Panc1 (cell line): ENCODE data around the gene GRIN3B. TPM values are rescaled to one million over a fixed set of nuclear protein-coding genes. Genes with fewer than 3 reads are reported as not detected.

Source experiments
- ATAC-seq: fragments of 200-7000 bp; cut with Tn5 transposase; 2 replicates; pipeline ENCODE4 v1.9.1; 2020; ENCODE audit warnings: mild to moderate bottlenecking, moderate library complexity
- BruUV-seq: library from RNA; stranded (reverse); fragments of 400-500 nt; replicated peaks from 2 replicates; lab custom pipeline; 2021; lab: Mats Ljungman, UMichigan
- CTCF ChIA-PET: fragments of 300-600 bp; sonication (Branson Sonifier 250); formaldehyde crosslinking; loops from one replicate; lab custom pipeline; 2022; ENCODE audit warnings: antibody characterized with exemption; lab: Charles Lee
- POLR2A ChIA-PET: fragments of 300-600 bp; sonication (Branson Sonifier 250); formaldehyde crosslinking; loops from one replicate; lab custom pipeline; 2022; ENCODE audit warnings: antibody characterized with exemption; lab: Charles Lee
- DNase-seq: peaks from one replicate; pipeline ENCODE4 v3.0.0-alpha.2; 2010; ENCODE audit warnings: low read depth, low spot score
- H3K27ac ChIP-seq: 2 replicates; pipeline ENCODE4 v1.5.1; 2011; ENCODE audit warnings: mild to moderate bottlenecking, low read length, inconsistent platforms
- H3K27me3 ChIP-seq: fragments of 200-500 bp; sonication (Bioruptor generic); 2 replicates; pipeline ENCODE4 v1.6.0; 2014; ENCODE audit warnings: low read length, inconsistent platforms; ENCODE audit not compliant: control insufficient read depth, insufficient read depth
- H3K36me3 ChIP-seq: fragments of 200-500 bp; sonication (Bioruptor generic); 2 replicates; pipeline ENCODE4 v1.5.1; 2014; ENCODE audit warnings: inconsistent platforms, mild to moderate bottlenecking, low read length, moderate library complexity; ENCODE audit not compliant: control insufficient read depth, insufficient read depth
- H3K4me1 ChIP-seq: 2 replicates; pipeline ENCODE4 v1.5.1; 2011; ENCODE audit warnings: inconsistent platforms, mild to moderate bottlenecking, low read length, moderate library complexity; ENCODE audit not compliant: control insufficient read depth, insufficient read depth
- H3K4me3 ChIP-seq, 2 experiments: 2 replicates each; pipeline ENCODE4 v1.5.1; 2011 to 2012; ENCODE audit warnings: low read depth in 2 of 2, low read length in 2 of 2, mild to moderate bottlenecking in 2 of 2, inconsistent platforms in 1 of 2, moderate library complexity in 1 of 2
- H3K9me3 ChIP-seq: fragments of 200-500 bp; sonication (Bioruptor generic); 2 replicates; pipeline ENCODE4 v1.5.1; 2014; ENCODE audit warnings: low read depth, mild to moderate bottlenecking, inconsistent platforms, low read length, moderate library complexity; ENCODE audit not compliant: control insufficient read depth, insufficient read depth
- CTCF ChIP-seq: fragments of 450-650 bp; IDR thresholded peaks from 2 replicates; pipeline ENCODE4 v1.5.1; 2017; ENCODE audit warnings: mild to moderate bottlenecking
- POLR2AphosphoS5 ChIP-seq: IDR thresholded peaks from 2 replicates; pipeline ENCODE4 v1.6.1; 2012; ENCODE audit warnings: mild to moderate bottlenecking, low read depth, low read length, moderate library complexity
- SIN3A ChIP-seq: IDR thresholded peaks from 2 replicates; pipeline ENCODE4 v1.6.1; 2012; ENCODE audit warnings: low read depth, mild to moderate bottlenecking, low read length, moderate library complexity, borderline replicate concordance; ENCODE audit not compliant: insufficient read depth
- TCF7L2 ChIP-seq: IDR thresholded peaks from 2 replicates; pipeline ENCODE4 v1.6.1; 2011; ENCODE audit warnings: mild to moderate bottlenecking, low read depth, low read length, inconsistent platforms
- in situ Hi-C: cut with HindIII; loops from 2 replicates; pipeline ENCODE4 v1.10.0; 2016; ENCODE audit warnings: low sequenced_read_pairs, low pct_unique_long_range_greater_than_20kb
- intact Hi-C: fragments of 100-400 bp; cut with micrococcal nuclease; formaldehyde crosslinking; loops from one replicate; pipeline ENCODE4 v1.10.0; 2022; ENCODE audit not compliant: unreplicated experiment
- total RNA-seq: library from RNA; stranded (reverse); gene quantifications from one replicate; pipeline ENCODE4 v1.2.1, GENCODE V29; 2021; ENCODE audit not compliant: unreplicated experiment
- TF ChIP-seq, protein P1 (sequence below), 2 experiments: IDR thresholded peaks; 2 replicates each; pipeline ENCODE4 v1.6.1; 2011 to 2012; ENCODE audit warnings: low read depth in 2 of 2, control low read depth in 1 of 2, low read length in 1 of 2, mild to moderate bottlenecking in 1 of 2, moderate library complexity in 1 of 2; ENCODE audit not compliant: insufficient read depth in 1 of 2

The GRIN3B gene
- total RNA-seq, 1 experiment from 2014 or later = 4.6 TPM

- CTCF ChIA-PET = interaction anchor here (0.7 kb wide), 1 partner anchor 190 kb away, joined by 4 read pairs; no protein-coding TSS in a partner anchor
- Histone ChIP-seq H3K27ac (no peak overlapping the region), H3K9me3 (no peaks in the 10 kb centered on the region), H3K4me1 (no peaks in the 10 kb centered on the region), H3K36me3 (no peaks in the 10 kb centered on the region), H3K4me3 (no peak overlapping the region), H3K27me3 (no peaks in the 10 kb centered on the region)
- BruUV-seq = no TSS peak
- DNase-seq (no peak), ATAC-seq (no peak)
- POLR2A ChIA-PET = interaction anchor here (0.5 kb wide), 1 partner anchor 11 kb away, joined by 6 read pairs; no protein-coding TSS in a partner anchor
- intact Hi-C loops (no loop called here), in situ Hi-C loops (no loop called here)
- TF ChIP-seq, protein P1, sequence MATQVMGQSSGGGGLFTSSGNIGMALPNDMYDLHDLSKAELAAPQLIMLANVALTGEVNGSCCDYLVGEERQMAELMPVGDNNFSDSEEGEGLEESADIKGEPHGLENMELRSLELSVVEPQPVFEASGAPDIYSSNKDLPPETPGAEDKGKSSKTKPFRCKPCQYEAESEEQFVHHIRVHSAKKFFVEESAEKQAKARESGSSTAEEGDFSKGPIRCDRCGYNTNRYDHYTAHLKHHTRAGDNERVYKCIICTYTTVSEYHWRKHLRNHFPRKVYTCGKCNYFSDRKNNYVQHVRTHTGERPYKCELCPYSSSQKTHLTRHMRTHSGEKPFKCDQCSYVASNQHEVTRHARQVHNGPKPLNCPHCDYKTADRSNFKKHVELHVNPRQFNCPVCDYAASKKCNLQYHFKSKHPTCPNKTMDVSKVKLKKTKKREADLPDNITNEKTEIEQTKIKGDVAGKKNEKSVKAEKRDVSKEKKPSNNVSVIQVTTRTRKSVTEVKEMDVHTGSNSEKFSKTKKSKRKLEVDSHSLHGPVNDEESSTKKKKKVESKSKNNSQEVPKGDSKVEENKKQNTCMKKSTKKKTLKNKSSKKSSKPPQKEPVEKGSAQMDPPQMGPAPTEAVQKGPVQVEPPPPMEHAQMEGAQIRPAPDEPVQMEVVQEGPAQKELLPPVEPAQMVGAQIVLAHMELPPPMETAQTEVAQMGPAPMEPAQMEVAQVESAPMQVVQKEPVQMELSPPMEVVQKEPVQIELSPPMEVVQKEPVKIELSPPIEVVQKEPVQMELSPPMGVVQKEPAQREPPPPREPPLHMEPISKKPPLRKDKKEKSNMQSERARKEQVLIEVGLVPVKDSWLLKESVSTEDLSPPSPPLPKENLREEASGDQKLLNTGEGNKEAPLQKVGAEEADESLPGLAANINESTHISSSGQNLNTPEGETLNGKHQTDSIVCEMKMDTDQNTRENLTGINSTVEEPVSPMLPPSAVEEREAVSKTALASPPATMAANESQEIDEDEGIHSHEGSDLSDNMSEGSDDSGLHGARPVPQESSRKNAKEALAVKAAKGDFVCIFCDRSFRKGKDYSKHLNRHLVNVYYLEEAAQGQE (IDR thresholded peaks at IDR 0.05; ENCODE audit: insufficient read depth in 1 of 2, low read depth in 2 of 2, low read length in 1 of 2) = no peak
- TF ChIP-seq TCF7L2 (no peak), SIN3A (no peak), POLR2AphosphoS5 (no peak), CTCF (no peak)
Measured at GRCh38 chr19:1054102-1055027, 54.1 kb downstream of the GRIN3B start.

- TF ChIP-seq CTCF (no peak), TCF7L2 (no peak), SIN3A (no peak)
- BruUV-seq = no TSS peak
- intact Hi-C loops = no loop called here
- ChIA-PET CTCF (interaction anchor here (0.7 kb wide), 1 partner anchor 189 kb away, joined by 4 read pairs; no protein-coding TSS in a partner anchor), POLR2A (no interaction called here)
- no peaks in the 10 kb centered on the region for H3K27me3 ChIP-seq
- no peaks in the 10 kb centered on the region for H3K36me3 ChIP-seq
- in situ Hi-C loops = no loop called here
- ATAC-seq (no peak), DNase-seq (no peak)
- H3K27ac ChIP-seq = no peak overlapping the region
- no peak overlapping the region for H3K4me3 ChIP-seq
- H3K9me3 ChIP-seq = no peaks in the 10 kb centered on the region
- H3K4me1 ChIP-seq = no peaks in the 10 kb centered on the region
Measured at GRCh38 chr19:1055028-1055425, 54.8 kb downstream of the GRIN3B start.
